Fibroblast of pulmonary artery (primary cell): Measurements from ENCODE around the gene UIMC1.
"Not testable (repeated sequence)": the region's sequence is repeated elsewhere in the genome, so short reads cannot be mapped to it uniquely, and the experiment has no call there.

Experiments
- DNase-seq: peaks from one replicate; pipeline ENCODE4 v3.0.0-alpha.2; 2010; ENCODE audit warnings: low read depth
- H3K4me3 ChIP-seq: replicated peaks from 2 replicates; pipeline ENCODE4 v1.5.1; 2011; ENCODE audit warnings: low read depth, mild to moderate bottlenecking, control low read depth, low read length, moderate library complexity
- TF ChIP-seq, protein P1 (sequence below): IDR thresholded peaks from 2 replicates; pipeline ENCODE4 v1.5.1; 2011; ENCODE audit warnings: mild to moderate bottlenecking, control low read depth, low read length, inconsistent platforms; ENCODE audit errors: missing control alignments

The UIMC1 gene

GRCh38 chr5:176876506-176877431 lies 129.8 kb downstream of the UIMC1 start:
- H3K4me3 ChIP-seq: no peak overlapping the region
- DNase-seq: no peak
- TF ChIP-seq, protein P1, sequence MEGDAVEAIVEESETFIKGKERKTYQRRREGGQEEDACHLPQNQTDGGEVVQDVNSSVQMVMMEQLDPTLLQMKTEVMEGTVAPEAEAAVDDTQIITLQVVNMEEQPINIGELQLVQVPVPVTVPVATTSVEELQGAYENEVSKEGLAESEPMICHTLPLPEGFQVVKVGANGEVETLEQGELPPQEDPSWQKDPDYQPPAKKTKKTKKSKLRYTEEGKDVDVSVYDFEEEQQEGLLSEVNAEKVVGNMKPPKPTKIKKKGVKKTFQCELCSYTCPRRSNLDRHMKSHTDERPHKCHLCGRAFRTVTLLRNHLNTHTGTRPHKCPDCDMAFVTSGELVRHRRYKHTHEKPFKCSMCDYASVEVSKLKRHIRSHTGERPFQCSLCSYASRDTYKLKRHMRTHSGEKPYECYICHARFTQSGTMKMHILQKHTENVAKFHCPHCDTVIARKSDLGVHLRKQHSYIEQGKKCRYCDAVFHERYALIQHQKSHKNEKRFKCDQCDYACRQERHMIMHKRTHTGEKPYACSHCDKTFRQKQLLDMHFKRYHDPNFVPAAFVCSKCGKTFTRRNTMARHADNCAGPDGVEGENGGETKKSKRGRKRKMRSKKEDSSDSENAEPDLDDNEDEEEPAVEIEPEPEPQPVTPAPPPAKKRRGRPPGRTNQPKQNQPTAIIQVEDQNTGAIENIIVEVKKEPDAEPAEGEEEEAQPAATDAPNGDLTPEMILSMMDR: no peak

DNA sequence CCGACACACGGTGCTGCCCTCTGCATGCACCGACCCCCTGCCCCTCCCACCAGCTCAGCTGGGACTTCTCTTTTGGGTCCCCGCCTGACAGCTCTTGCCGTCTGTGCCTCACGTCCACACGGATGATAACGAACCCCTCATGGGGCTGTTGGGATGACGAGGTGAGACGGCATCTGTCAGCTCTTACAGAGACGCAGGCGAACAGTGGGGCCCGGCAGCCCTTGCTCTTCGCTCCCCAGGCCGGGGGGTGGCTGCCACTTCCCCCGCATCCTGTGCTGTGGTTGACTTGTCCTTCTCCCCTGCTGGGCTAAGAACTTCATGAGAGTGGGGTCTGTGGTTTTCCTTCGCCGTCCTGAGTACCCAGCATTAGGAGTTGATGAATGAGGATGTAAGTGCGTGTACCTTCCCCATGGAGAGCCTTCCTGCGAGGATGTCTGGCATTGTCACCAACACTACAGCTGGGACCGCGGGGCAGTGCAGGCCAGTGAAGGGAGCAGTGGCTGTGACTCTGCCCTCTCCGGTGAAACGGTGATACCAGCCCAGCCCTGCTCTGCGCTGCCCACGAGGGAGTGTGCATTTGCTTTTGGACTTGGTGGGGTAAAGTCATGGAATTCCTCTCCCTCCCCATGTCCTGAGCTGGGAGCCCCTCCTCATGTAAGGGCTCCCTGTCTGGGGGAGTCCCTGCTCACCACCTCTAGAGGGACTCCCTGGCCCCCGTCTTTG lies 130.6 kb downstream of the UIMC1 start:
- H3K4me3 ChIP-seq: no peak overlapping the region
- TF ChIP-seq, protein P1: no peak
- DNase-seq: no peak

- TF ChIP-seq, protein P1: no peak
- H3K4me3 ChIP-seq: no peak overlapping the region
- DNase-seq: no peak
Observed at GRCh38 chr5:176875014-176875550, 131.5 kb downstream of the UIMC1 start.

DNA sequence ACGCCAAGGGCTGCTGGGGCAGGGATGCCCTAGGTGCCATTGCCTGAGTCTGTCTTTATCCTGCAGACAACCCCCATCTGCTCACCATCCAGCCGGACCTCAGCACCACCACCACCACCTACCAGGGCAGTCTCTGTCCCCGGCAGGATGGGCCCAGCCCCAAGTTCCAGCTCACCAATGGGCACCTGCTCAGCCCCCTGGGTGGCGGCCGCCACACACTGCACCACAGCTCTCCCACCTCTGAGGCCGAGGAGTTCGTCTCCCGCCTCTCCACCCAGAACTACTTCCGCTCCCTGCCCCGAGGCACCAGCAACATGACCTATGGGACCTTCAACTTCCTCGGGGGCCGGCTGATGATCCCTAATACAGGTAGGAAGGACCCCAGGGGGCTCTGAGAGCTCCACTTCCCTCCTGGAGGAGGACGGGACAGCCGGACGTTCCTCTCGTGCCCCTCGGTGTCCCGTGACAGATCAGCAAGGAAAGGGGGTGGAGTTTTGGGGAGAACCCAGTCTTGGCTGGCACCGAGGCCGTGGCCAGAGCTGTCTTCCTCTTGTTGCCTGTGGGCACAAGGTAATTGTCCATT lies 132.3 kb downstream of the UIMC1 start:
- TF ChIP-seq, protein P1: no peak
- H3K4me3 ChIP-seq: no peak overlapping the region
- no peak for DNase-seq

DNA sequence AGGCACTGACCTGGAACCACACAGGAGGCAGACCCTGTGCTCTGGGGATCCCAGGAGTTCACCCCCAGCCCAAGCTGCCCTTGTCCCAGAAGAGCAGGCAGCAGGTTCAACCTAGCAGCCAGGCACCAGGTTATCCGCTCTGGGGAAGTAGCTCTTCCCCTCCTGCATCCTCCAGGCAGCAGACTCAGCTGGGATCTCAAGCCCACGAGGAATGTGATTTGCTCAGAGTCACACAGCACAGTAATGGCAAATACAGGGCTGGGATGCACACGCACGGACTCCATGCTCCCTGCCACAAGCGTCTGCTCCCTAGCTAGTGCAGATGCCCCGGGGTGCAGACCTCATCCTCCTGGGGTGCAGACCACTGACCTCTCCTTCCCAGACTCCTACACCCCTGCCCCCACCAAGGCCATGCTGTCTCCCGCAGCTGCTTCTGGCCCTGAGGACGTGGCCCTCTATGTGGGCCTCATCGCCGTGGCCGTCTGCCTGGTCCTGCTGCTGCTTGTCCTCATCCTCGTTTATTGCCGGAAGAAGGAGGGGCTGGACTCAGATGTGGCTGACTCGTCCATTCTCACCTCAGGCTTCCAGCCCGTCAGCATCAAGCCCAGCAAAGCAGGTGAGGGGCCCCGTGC lies 132.9 kb downstream of the UIMC1 start:
- no peak for DNase-seq
- TF ChIP-seq, protein P1: no peak
- no peak overlapping the region for H3K4me3 ChIP-seq

DNA sequence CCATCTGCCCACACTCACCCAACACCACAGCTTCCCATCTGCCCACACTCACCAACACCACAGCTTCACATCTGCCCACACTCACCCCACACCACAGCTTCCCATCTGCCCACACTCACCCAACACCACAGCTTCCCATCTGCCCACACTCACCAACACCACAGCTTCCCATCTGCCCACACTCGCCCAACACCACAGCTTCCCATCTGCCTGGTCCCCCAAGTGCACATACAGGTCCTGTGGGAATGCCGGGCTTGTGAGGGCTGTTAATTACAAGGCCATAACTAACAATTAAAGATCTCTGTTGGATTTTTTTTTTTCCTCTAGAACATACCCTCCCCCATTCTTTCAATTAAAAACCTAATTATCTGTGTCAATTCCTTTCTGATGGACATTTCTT lies 133.6 kb downstream of the UIMC1 start:
- not testable (repeated sequence) for H3K4me3 ChIP-seq, DNase-seq

DNA sequence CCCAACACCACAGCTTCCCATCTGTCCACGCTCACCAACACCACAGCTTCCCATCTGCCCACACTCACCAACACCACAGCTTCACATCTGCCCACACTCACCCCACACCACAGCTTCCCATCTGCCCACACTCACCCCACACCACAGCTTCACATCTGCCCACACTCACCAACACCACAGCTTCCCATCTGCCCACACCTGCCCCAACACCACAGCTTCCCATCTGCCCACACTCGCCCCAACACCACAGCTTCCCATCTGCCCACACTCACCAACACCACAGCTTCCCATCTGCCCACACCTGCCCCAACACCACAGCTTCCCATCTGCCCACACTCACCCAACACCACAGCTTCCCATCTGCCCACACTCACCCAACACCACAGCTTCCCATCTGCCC lies 134.0 kb downstream of the UIMC1 start:
- DNase-seq, H3K4me3 ChIP-seq: not testable (repeated sequence)

GRCh38 chr5:176870644-176871043 lies 135.9 kb downstream of the UIMC1 start:
- not testable (repeated sequence) for DNase-seq, H3K4me3 ChIP-seq
